ENCODE data around the gene COX7A2L. TPM values are rescaled to one million over a fixed set of nuclear protein-coding genes. Genes with fewer than 3 reads are reported as not detected.

The COX7A2L gene
- total and polyA plus RNA-seq, 2 experiments from 2014 or later, result 112 to 149 TPM

- Histone ChIP-seq H3F3A (replicated peaks; ENCODE audit: low read depth) (no peaks in the 10 kb centered on the region), H3K27me3 (ENCODE audit: insufficient read depth) (no peaks in the 10 kb centered on the region), H3K27ac (ENCODE audit: low read depth) (no peak overlapping the region), H3K4me1 (ENCODE audit: insufficient read depth) (no peaks in the 10 kb centered on the region; the same call in 1 of the 2 replicates), H3K4me2 (no peak overlapping the region), H2AFZ (no peak overlapping the region), H4K20me1 (replicated peaks; ENCODE audit: insufficient read depth) (peaks cover 15% of the 10 kb centered on the region), H3K79me2 (replicated peaks; ENCODE audit: insufficient read depth) (peaks cover 33% of the 10 kb centered on the region), H3K36me3 (ENCODE audit: insufficient read depth) (no peaks in the 10 kb centered on the region), H3K4me3 (no peak overlapping the region), H3K9me2 (ENCODE audit: insufficient read depth) (no peaks in the 10 kb centered on the region)
- peak overlapping the region; percentile 62; the same call in 1 of the 2 replicates for H3K27ac Mint-ChIP-seq
- H3K9me3 Mint-ChIP-seq, result no peaks in the 10 kb centered on the region
- TF ChIP-seq STAT1 (IDR thresholded peaks at IDR 0.05; ENCODE audit: unreplicated experiment) (no peak), ZNF331 (CRISPR knock-in tag; IDR thresholded peaks at IDR 0.05; ENCODE audit: low read depth) (no peak), EZH2 (IDR thresholded peaks at IDR 0.05; ENCODE audit: low read depth, unreplicated experiment) (no peak), CREB1 (CRISPR knock-in tag; IDR thresholded peaks at IDR 0.05; ENCODE audit: low read depth) (no peak), ETS1 (IDR thresholded peaks at IDR 0.05) (no peak), POLR2AphosphoS5 (IDR thresholded peaks at IDR 0.05; ENCODE audit: low read depth) (no peak), ZNF114 (CRISPR knock-in tag; IDR thresholded peaks at IDR 0.05) (no peak), EZH2phosphoT487 (IDR thresholded peaks at IDR 0.05; ENCODE audit: unreplicated experiment) (no peak), REST (IDR thresholded peaks at IDR 0.05; ENCODE audit: unreplicated experiment) (no peak)
- ATAC-seq (no peak), DNase-seq (ENCODE audit: low spot score) (no peak)
- no peak overlapping the region for H3K4me3 Mint-ChIP-seq
- peaks cover 22% of the 10 kb centered on the region for H3K36me3 Mint-ChIP-seq (ENCODE audit: low read depth)
- H3K27me3 Mint-ChIP-seq (ENCODE audit: insufficient read depth, low read depth, poor library complexity), result peaks cover 24% of the 10 kb centered on the region
- peaks cover 18% of the 10 kb centered on the region for H3K4me1 Mint-ChIP-seq
These were observed 19.9 kb downstream of the COX7A2L start for GRCh38 chr2:42340938-42341636.
